Brain pericyte (primary cell): Measurements from ENCODE around the gene AMN.

Experiments used
- DNase-seq: peaks from one replicate; pipeline ENCODE4 v3.0.0-alpha.2; 2012; ENCODE audit warnings: low read depth, low spot score

The AMN gene

GRCh38 chr14:102898776-102899515, 23.5 kb upstream of the AMN start:
- no peak for DNase-seq

DNA sequence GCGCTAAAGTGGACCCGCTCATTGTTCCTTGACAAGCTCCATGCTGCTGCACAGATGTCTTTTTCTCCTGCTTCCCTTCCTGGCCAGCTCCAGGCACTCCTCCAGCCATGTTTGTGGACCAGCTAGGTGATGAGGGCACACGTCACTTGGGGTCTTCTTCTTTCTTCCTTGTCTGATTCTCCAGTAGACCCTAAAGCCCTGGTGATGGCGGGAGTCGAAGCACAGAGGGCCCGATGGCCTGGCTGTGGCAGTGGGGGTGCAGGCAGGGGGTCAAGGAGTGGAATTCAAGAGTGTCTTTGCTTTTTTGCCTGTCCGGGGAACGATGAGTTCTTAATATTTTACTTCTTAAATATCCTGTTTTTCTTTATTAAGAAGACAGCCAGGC, 23.0 kb upstream of the AMN start:
- DNase-seq = no peak

DNA sequence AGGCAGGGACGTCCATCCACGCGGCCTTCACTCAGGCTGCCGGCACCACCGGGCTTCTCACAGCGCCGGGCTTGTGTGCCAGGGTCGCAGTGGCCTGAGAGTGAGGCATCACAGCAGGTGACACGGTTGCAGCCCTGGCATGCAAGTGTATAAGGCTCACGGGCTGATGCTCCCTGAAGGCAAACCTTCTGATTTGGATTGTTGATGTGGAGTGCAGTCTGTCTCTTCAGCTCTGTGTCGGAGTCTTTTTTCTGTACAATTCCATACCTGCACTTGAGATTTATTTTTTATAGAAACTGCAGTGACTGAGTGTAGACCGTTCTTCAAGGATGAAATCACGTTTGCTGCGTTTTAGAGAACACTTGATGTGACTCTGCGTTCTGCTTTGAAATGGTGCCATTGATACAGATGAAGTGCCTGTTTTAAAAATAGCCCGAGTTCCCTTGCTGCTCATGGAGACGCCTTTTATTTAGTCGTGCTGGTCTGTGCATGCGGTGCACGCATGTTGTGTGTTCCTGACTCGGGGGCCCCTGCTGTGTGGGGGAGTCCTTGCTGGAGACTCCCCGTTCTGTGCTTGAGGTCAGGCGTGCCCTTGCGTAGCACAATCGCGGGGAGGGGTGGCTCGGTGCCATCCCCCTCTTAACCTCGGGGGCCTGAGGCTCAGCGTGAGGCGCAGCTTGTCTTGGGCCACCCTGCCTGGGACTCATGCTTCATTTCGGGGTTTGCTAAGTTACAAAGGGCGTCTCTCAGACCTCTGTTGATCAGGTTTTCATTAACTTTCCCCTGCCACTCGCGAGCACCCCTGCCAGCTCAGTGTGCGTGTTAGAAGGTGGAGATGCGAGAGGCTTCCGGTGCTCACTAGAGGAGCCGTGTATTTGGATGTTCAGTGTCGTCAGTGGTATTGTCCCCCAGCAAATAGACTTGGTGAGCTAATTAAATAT, 21.6 kb upstream of the AMN start:
- DNase-seq = no peak

GRCh38 chr14:102901633-102902032, 20.8 kb upstream of the AMN start:
- DNase-seq = no peak

DNA sequence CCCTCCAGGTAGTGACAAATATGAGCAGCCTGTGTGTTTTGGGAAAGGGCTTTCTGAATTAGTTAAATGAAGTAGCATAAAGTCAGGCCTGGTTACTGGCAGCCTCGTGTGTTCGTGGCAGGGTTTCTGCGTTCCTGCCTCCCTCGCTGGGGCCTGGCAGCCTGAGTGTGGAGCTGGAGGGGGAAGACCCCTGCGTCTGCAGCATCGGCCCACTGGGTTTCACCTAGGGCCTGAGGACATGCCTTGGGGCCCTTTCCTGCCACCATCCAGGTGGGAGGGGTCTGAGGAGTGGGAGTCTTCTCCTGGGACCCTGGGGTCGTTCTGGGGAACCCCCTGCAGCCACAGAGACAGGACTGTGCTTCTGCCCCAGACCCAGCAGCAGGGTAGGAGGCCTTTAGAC, 20.4 kb upstream of the AMN start:
- DNase-seq = no peak

GRCh38 chr14:102902523-102903247, 19.8 kb upstream of the AMN start:
- DNase-seq = no peak

- no peak for DNase-seq
Measured at GRCh38 chr14:102903248-102903888, 19.1 kb upstream of the AMN start.

GRCh38 chr14:102903889-102904512, 18.5 kb upstream of the AMN start:
- no peak for DNase-seq

- DNase-seq = no peak
Measured at GRCh38 chr14:102905116-102906108, 17.1 kb upstream of the AMN start.

GRCh38 chr14:102906616-102907302, 15.7 kb upstream of the AMN start:
- DNase-seq = no peak

- DNase-seq = no peak
Measured at GRCh38 chr14:102907303-102907844, 15.1 kb upstream of the AMN start.

GRCh38 chr14:102907980-102908730, 14.3 kb upstream of the AMN start:
- no peak for DNase-seq

- no peak for DNase-seq
Measured at GRCh38 chr14:102908766-102909455, 13.6 kb upstream of the AMN start.

DNA sequence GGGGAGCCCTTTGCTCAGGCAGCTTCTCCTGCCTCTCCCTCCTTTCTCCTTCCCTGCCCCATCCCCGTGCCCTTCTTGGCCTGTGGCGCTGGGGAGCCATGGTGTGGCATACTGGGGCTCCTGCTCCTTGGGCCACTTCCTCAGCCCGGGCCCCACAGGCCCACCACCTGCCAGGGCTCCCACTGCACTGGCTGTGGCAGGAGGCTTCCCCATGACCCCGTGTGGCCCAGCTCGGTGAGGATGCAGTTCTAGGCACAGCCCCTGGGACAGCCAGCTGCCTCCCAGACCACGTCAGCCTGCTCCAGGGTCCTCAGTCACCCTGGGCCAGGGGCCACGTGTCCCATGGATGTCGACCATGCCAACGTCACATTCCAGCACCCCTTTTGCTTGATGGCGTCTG, 13.0 kb upstream of the AMN start:
- DNase-seq = no peak

GRCh38 chr14:102909911-102910310, 12.6 kb upstream of the AMN start:
- DNase-seq = no peak

DNA sequence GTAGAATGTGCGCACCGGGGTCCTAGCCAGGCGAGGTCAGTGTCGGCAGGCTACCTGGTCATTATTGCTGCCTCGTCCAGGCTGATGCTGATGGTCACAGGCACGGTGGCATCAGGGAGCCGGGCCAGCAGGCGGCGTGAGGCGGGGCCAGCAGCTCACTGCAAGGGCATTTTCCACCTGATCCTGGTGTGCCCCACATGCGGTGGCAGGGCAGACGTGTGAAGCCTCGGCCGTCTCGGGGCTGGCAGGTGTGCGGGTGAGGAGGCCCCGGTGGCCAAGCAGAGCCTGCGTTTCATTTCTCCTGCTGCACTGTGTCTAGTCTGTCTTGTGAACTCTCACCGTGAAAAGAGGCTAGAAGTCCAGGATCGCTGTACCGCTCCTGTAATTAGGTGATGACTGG, 12.0 kb upstream of the AMN start:
- no peak for DNase-seq

- no peak for DNase-seq
Measured at GRCh38 chr14:102911541-102911951, 10.9 kb upstream of the AMN start.
